ENCODE results near the gene PTCH1. TPM values are rescaled to one million over a fixed set of nuclear protein-coding genes. Genes with fewer than 3 reads are reported as not detected.

The PTCH1 gene
- polyA plus RNA-seq, 1 of the 3 experiments (the other 2 are of a cell fraction): 3.3 TPM

- no peaks in the 10 kb centered on the region for H4K20me1 ChIP-seq (ENCODE audit: insufficient read depth)
- no peaks in the 10 kb centered on the region for H3K36me3 ChIP-seq (replicated peaks in 1 of 2; ENCODE audit: control insufficient read depth in 1 of 2, insufficient read depth in 2 of 2, low read length in 1 of 2)
- H3K9ac ChIP-seq: peak overlapping the region; percentile 7; the same call in 1 of the 2 replicates
- peak overlapping the region; percentile 90 for H2AFZ ChIP-seq (ENCODE audit: low read depth)
- peaks cover 22% of the 10 kb centered on the region for H3F3A ChIP-seq (replicated peaks; ENCODE audit: insufficient read depth)
- H3K79me2 ChIP-seq (ENCODE audit: insufficient read depth): peaks cover 4% of the 10 kb centered on the region; the same call in 1 of the 2 replicates
- H3K4me2 ChIP-seq: peak overlapping the region; percentile 97
- CTCF ChIA-PET: interaction anchor here (0.7 to 1.0 kb wide), 2 partner anchors 245 to 701 kb away, joined by 3 read pairs; no protein-coding TSS in a partner anchor
- POLR2A ChIA-PET: interaction anchor here (1.2 kb wide), 1 partner anchor 359 kb away, joined by 3 read pairs; the partner anchor contains the start of gene ERCC6L2
- 1% methylated on average over 23 of the region's 69 CpGs for WGBS (ENCODE audit: low lambda C conversion rate)
- DNase-seq: peak; percentile 76
- peaks cover 11 to 25% of the 10 kb centered on the region in 2 experiments; a peak in 3 of 4 replicates for H3K4me1 ChIP-seq (ENCODE audit: control insufficient read depth in 1 of 2, insufficient read depth in 2 of 2, low read depth in 1 of 2, low read length in 1 of 2)
- H3K9me3 ChIP-seq: no peaks in the 10 kb centered on the region
- H3K27me3 ChIP-seq (ENCODE audit: insufficient read depth): 0 out of 2 replicates have a peak, but pooled peaks cover 7% of the 10 kb centered on the region
- H3K9me2 ChIP-seq: no peaks in the 10 kb centered on the region
- peak overlapping the region; percentile 63 to 74 for H3K4me3 ChIP-seq (ENCODE audit: low read depth in 2 of 2, low read length in 1 of 2)
- peak overlapping the region in 1 of 2 experiments; percentile 67; a peak in 1 of 4 replicates for H3K27ac ChIP-seq (ENCODE audit: low read depth in 2 of 2, low read length in 1 of 2)
- TF ChIP-seq, protein P1, sequence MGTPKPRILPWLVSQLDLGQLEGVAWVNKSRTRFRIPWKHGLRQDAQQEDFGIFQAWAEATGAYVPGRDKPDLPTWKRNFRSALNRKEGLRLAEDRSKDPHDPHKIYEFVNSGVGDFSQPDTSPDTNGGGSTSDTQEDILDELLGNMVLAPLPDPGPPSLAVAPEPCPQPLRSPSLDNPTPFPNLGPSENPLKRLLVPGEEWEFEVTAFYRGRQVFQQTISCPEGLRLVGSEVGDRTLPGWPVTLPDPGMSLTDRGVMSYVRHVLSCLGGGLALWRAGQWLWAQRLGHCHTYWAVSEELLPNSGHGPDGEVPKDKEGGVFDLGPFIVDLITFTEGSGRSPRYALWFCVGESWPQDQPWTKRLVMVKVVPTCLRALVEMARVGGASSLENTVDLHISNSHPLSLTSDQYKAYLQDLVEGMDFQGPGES (IDR thresholded peaks at IDR 0.05; ENCODE audit: low read depth, low read length): no peak
- TF ChIP-seq USF1 (IDR thresholded peaks at IDR 0.05; ENCODE audit: borderline replicate concordance, low read depth) (no peak), REST (IDR thresholded peaks at IDR 0.05; ENCODE audit: low read depth, low read length) (no peak), TAF1 (IDR thresholded peaks at IDR 0.05; ENCODE audit: borderline replicate concordance, low read depth, low read length) (no peak), RCOR1 (IDR thresholded peaks at IDR 0.05; ENCODE audit: low read length) (no peak)
These were observed 494 bp downstream of the PTCH1 start for GRCh38 chr9:95516221-95516733.

GRCh38 chr9:95515272-95516113, 1.3 kb downstream of the PTCH1 start:
- DNase-seq: peak; percentile 82
- H3F3A ChIP-seq (replicated peaks; ENCODE audit: insufficient read depth): peaks cover 22% of the 10 kb centered on the region
- no peak overlapping the region for H3K9ac ChIP-seq
- no peaks in the 10 kb centered on the region for H3K36me3 ChIP-seq (replicated peaks in 1 of 2; ENCODE audit: control insufficient read depth in 1 of 2, insufficient read depth in 2 of 2, low read length in 1 of 2)
- peak overlapping the region; percentile 85 for H3K4me2 ChIP-seq
- no peak overlapping the region for H2AFZ ChIP-seq (ENCODE audit: low read depth)
- 52% methylated on average over 20 of the region's 48 CpGs for WGBS (ENCODE audit: low lambda C conversion rate)
- ChIA-PET CTCF (interaction anchor here (0.7 to 2.9 kb wide), 4 partner anchors 49 to 703 kb away, joined by 3 to 11 read pairs (median 3); no protein-coding TSS in a partner anchor), POLR2A (no interaction called here)
- H4K20me1 ChIP-seq (ENCODE audit: insufficient read depth): no peaks in the 10 kb centered on the region
- H3K9me2 ChIP-seq: no peaks in the 10 kb centered on the region
- peak overlapping the region; percentile 54 to 63; a peak in 3 of 4 replicates for H3K4me3 ChIP-seq (ENCODE audit: low read depth in 2 of 2, low read length in 1 of 2)
- H3K79me2 ChIP-seq (ENCODE audit: insufficient read depth): peaks cover 4% of the 10 kb centered on the region; the same call in 1 of the 2 replicates
- H3K27ac ChIP-seq (ENCODE audit: low read depth in 2 of 2, low read length in 1 of 2): peak overlapping the region in 1 of 2 experiments; percentile 39; a peak in 1 of 4 replicates
- H3K9me3 ChIP-seq: no peaks in the 10 kb centered on the region
- H3K4me1 ChIP-seq (ENCODE audit: control insufficient read depth in 1 of 2, insufficient read depth in 2 of 2, low read depth in 1 of 2, low read length in 1 of 2): peaks cover 11 to 25% of the 10 kb centered on the region in 2 experiments; a peak in 3 of 4 replicates
- 0 out of 2 replicates have a peak, but pooled peaks cover 7% of the 10 kb centered on the region for H3K27me3 ChIP-seq (ENCODE audit: insufficient read depth)
- TF ChIP-seq EP300 (IDR thresholded peaks at IDR 0.05; ENCODE audit: borderline replicate concordance in 1 of 2, low read depth in 1 of 2, low read length in 1 of 2): no peak
- no peak for TF ChIP-seq MAX (IDR thresholded peaks at IDR 0.05; ENCODE audit: low read depth)
- no peak for TF ChIP-seq REST (IDR thresholded peaks at IDR 0.05; ENCODE audit: low read depth, low read length)
- no peak for TF ChIP-seq RXRA (IDR thresholded peaks at IDR 0.05; ENCODE audit: borderline replicate concordance, low read depth)
- no peak for TF ChIP-seq FOSL2 (IDR thresholded peaks at IDR 0.05; ENCODE audit: borderline replicate concordance, low read depth)
- no peak for TF ChIP-seq TAF1 (IDR thresholded peaks at IDR 0.05; ENCODE audit: borderline replicate concordance, low read depth, low read length)
- TF ChIP-seq SMC3 (IDR thresholded peaks at IDR 0.05; ENCODE audit: low read depth, low read length): no peak
- peak; percentile 34; the same call in 1 of the 2 replicates for TF ChIP-seq MXI1 (IDR thresholded peaks at IDR 0.05; ENCODE audit: low read depth, low read length)
